Neural cell (in vitro differentiated cells): ENCODE data around the gene KIAA1191.

ENCODE experiments used
- EP300 ChIP-seq: fragments of 450-650 bp; conservative IDR thresholded peaks from 2 replicates; pipeline ENCODE4 v1.6.1; 2014; ENCODE audit warnings: antibody characterized with exemption, mild to moderate bottlenecking, moderate library complexity; ENCODE audit not compliant: poor library complexity, severe bottlenecking
- MXI1 ChIP-seq: fragments of 450-650 bp; conservative IDR thresholded peaks from 2 replicates; pipeline ENCODE4 v1.6.1; 2014; ENCODE audit warnings: antibody characterized with exemption, mild to moderate bottlenecking; ENCODE audit not compliant: poor library complexity, severe bottlenecking
- POLR2AphosphoS5 ChIP-seq: IDR thresholded peaks from 2 replicates; pipeline ENCODE4 v1.6.1; 2012
- SMC3 ChIP-seq: fragments of 450-650 bp; conservative IDR thresholded peaks from 2 replicates; pipeline ENCODE4 v1.6.1; 2014; ENCODE audit warnings: antibody characterized with exemption, mild to moderate bottlenecking, moderate library complexity; ENCODE audit not compliant: poor library complexity
- TAF1 ChIP-seq: IDR thresholded peaks from 2 replicates; pipeline ENCODE4 v1.6.1; 2012; ENCODE audit warnings: low read depth
- TF ChIP-seq, protein P1 (sequence below): fragments of 450-650 bp; IDR thresholded peaks from 2 replicates; pipeline ENCODE4 v1.5.1; 2014; ENCODE audit warnings: antibody characterized with exemption, mild to moderate bottlenecking, moderate library complexity; ENCODE audit not compliant: poor library complexity, severe bottlenecking

GRCh38 chr5:176389135-176390123, 27.9 kb upstream of the KIAA1191 start:
- TF ChIP-seq, protein P1, sequence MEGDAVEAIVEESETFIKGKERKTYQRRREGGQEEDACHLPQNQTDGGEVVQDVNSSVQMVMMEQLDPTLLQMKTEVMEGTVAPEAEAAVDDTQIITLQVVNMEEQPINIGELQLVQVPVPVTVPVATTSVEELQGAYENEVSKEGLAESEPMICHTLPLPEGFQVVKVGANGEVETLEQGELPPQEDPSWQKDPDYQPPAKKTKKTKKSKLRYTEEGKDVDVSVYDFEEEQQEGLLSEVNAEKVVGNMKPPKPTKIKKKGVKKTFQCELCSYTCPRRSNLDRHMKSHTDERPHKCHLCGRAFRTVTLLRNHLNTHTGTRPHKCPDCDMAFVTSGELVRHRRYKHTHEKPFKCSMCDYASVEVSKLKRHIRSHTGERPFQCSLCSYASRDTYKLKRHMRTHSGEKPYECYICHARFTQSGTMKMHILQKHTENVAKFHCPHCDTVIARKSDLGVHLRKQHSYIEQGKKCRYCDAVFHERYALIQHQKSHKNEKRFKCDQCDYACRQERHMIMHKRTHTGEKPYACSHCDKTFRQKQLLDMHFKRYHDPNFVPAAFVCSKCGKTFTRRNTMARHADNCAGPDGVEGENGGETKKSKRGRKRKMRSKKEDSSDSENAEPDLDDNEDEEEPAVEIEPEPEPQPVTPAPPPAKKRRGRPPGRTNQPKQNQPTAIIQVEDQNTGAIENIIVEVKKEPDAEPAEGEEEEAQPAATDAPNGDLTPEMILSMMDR, result no peak
- TF ChIP-seq POLR2AphosphoS5 (peak; percentile 88), MXI1 (no peak), EP300 (no peak), SMC3 (peak; percentile 33), TAF1 (peak; percentile 55)
